GM21526 (cell line): ENCODE measurements around the gene ENOX1.
"Not testable (repeated sequence)": the region's sequence is repeated elsewhere in the genome, so short reads cannot be mapped to it uniquely, and the experiment has no call there.

Experiments
- ATAC-seq: cut with Tn5 transposase; IDR thresholded peaks from one replicate; pipeline ENCODE4 v1.9.1; 2021; ENCODE audit warnings: moderate library complexity; ENCODE audit not compliant: unreplicated experiment, low FRiP score

ENOX1 gene

GRCh38 chr13:43445668-43446067, 341.1 kb downstream of the ENOX1 start:
- no peak for ATAC-seq

GRCh38 chr13:43444081-43444480, 342.7 kb downstream of the ENOX1 start:
- ATAC-seq = no peak

GRCh38 chr13:43441899-43442499, 344.8 kb downstream of the ENOX1 start:
- ATAC-seq = no peak

GRCh38 chr13:43441464-43441863, 345.3 kb downstream of the ENOX1 start:
- ATAC-seq = no peak

- ATAC-seq = no peak
These were observed 352.6 kb downstream of the ENOX1 start for GRCh38 chr13:43434191-43434590.

- ATAC-seq = no peak
These were observed 353.1 kb downstream of the ENOX1 start for GRCh38 chr13:43433691-43434141.

DNA sequence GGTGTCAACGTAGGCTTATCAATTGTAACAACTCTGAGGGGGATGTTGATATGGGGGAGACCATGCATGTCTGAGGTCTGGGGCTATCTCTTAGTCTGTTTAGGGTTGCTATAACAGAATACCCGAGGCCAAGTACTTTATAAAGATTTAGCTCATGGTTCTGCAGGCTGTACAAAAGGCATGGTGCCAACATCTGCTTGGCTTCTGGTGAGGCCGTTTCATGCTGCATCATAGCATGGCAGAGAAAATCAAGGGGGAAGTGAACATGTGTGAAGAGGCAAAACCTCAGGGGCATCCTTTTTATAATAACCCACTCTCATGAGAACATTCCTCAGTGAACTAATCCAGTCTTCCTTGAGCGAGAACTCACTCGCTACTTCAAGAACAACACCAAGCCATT, 353.8 kb downstream of the ENOX1 start:
- ATAC-seq = no peak

DNA sequence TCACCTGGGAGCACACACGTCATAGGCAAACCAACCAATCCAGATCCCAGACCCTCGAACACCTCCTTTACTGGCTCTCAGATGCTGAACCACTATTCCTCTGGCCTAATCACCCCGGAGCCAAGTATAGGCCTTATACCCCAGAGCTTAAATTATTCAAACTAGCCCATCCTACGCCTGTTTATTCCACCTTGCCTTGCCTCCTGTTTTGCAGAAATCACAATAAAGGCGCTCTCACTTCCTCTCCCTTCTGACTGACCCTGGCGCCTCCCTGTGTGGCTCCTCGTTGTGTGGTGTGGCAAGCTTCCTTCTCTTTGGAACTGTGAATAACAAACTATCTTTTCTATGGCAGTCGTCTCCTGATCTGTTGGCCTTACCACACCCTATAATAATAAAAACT, 354.9 kb downstream of the ENOX1 start:
- ATAC-seq = no peak

DNA sequence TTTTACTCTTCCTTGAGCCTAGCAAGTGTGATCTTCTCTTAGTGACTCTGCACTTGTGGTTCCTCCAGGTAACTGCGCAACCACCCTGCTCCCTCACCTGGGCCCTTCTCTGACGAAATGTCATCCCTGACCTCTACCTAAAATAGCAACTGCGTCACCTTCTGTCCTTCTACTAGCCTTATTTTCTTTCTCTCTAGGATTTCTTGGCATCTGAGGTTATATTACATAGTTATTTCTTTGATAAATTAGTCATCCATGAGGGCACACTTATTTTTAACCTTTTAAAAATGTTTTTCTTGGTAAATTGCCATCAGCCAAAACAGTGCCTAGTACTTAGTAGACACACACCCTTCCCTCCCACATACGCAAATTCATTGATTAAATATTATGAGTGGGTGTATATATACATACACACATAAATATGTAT, 355.5 kb downstream of the ENOX1 start:
- ATAC-seq = no peak

DNA sequence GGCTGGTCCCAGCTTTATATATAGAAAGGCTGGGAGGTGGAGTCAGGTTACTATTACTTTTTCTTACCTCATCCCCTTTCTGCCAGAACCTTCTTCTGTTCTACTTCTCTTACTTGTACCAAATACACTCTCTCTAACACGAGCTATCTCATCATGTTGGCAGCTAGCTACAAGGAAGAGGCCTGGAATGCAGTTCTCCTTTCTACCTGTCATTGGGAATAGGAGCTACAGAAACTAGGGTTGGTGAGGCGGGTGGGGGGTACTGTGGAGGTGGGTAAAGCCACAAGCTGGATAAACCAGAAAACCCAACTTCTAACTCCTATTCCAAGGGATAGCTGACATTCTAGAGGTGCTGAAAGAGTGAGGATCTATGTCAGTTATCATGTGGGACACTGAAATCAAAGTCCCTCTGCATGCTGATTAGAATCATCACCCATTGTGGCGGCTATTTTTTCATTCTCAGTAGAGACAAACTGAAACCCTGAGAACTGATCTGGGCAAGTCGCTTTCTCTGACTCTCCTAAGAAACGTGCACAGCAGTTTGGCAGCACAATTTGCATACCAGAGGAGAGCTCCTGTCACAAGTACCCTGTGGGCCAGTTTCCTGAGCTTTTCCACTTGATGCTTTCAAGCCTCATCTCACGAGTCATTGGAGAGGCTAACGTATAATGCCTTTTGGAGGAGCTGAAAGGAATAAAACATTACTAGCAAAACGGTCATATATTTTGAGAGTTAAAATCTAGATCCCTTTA, 358.1 kb downstream of the ENOX1 start:
- ATAC-seq = no peak

GRCh38 chr13:43426355-43426754, 360.4 kb downstream of the ENOX1 start:
- ATAC-seq = no peak

DNA sequence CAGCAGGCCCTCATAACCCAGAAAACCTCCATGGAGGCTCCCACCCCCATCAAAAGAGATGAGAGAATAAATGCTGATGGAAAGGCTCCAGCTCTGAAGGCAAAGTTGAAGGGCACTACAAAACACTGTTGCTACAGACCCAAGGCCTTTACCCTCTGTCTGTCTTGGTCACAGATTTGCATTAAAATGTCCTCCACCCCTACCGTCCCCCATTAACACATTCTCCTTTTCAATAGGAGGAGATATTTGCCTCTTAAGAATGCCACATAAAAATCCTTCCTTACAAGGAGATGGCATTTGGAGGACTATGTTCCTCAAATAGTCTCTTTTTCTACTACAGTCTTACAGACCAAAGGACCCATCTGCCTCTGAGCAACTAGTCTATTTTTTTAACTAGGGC, 361.5 kb downstream of the ENOX1 start:
- ATAC-seq = no peak

GRCh38 chr13:43424412-43424811, 362.4 kb downstream of the ENOX1 start:
- no peak for ATAC-seq

GRCh38 chr13:43422116-43422515, 364.7 kb downstream of the ENOX1 start:
- ATAC-seq = no peak

DNA sequence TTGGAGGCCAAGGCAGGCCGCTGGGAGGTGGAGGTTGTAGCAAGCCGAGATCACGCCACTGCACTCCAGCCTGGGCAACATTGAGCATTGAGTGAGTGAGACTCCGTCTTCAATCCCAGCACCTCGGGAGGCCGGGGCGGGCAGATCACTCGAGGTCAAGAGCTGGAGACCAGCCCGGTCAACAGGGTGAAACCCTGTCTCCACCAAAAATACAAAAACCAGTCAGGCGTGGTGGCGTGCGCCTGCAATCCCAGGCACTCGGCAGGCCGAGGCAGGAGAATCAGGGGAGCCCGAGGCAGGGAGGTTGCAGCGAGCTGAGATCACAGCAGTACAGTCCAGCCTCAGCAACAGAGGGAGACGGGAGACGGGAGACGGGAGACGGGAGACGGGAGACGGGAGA, 369.9 kb downstream of the ENOX1 start:
- not testable (repeated sequence) for ATAC-seq

GRCh38 chr13:43416408-43416807, 370.4 kb downstream of the ENOX1 start:
- ATAC-seq = not testable (repeated sequence)

- ATAC-seq = not testable (repeated sequence)
These were observed 370.8 kb downstream of the ENOX1 start for GRCh38 chr13:43415903-43416391.

GRCh38 chr13:43414111-43414510, 372.7 kb downstream of the ENOX1 start:
- ATAC-seq = no peak

GRCh38 chr13:43411741-43412140, 375.0 kb downstream of the ENOX1 start:
- no peak for ATAC-seq

- ATAC-seq = no peak
These were observed 375.6 kb downstream of the ENOX1 start for GRCh38 chr13:43411211-43411610.

DNA sequence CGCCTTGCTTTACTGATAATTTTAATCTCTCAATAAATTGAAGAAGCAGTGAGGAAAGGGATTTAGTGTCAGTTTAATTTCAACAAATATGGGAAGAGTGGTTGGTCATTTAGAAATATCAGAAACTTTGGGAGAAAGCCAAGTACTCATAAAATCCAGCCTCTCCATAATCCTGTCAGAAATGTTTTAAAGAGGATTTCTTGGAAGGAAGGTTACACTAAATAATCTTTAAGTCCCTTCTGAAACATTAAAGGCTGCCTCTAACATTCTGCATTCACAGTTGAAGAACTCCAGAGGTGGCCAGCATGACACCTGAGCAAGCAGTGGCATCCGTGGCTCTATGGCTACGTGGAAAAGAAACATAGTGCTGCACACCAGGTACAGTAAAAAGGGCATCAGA, 378.5 kb downstream of the ENOX1 start:
- ATAC-seq = no peak

- ATAC-seq = no peak
These were observed 379.7 kb downstream of the ENOX1 start for GRCh38 chr13:43407023-43407581.
